CD14-positive monocyte (primary cell): ENCODE measurements around the gene PRDX5. TPM values are rescaled to one million over a fixed set of nuclear protein-coding genes. Genes with fewer than 3 reads are reported as not detected.

ENCODE experiments used
- DNase-seq, 3 donors: peaks; one replicate each; pipeline ENCODE4 v3.0.0-alpha.2; 2011 to 2022
- H2AFZ ChIP-seq: 2 replicates; pipeline ENCODE4 v1.6.0; 2012; ENCODE audit warnings: mild to moderate bottlenecking, low read depth, low read length, inconsistent platforms; ENCODE audit not compliant: insufficient read depth, poor library complexity, severe bottlenecking
- H3K27ac ChIP-seq, 2 donors: 1 replicate in 1 of 2; 2 replicates in 1 of 2; pipeline ENCODE4 v1.5.1; 2012 to 2013; ENCODE audit warnings: low read length in 2 of 2, control low read depth in 1 of 2, inconsistent platforms in 1 of 2, low read depth in 1 of 2, mild to moderate bottlenecking in 1 of 2
- H3K27me3 ChIP-seq, 2 donors: one replicate each; pipeline versions ENCODE4 v1.6.0 to v1.6.1; 2011 to 2013; ENCODE audit warnings: low read length in 2 of 2; ENCODE audit not compliant: control insufficient read depth in 2 of 2, insufficient read depth in 2 of 2
- H3K36me3 ChIP-seq, 2 donors: replicated peaks in 1 of 2; 1 replicate in 1 of 2; 2 replicates in 1 of 2; pipeline versions ENCODE4 v1.5.1 to v1.6.1; 2012 to 2013; ENCODE audit warnings: low read length in 2 of 2, control low read depth in 1 of 2, inconsistent platforms in 1 of 2, mild to moderate bottlenecking in 1 of 2; ENCODE audit not compliant: insufficient read depth in 2 of 2, control insufficient read depth in 1 of 2
- H3K4me1 ChIP-seq, 2 donors: 1 replicate in 1 of 2; 2 replicates in 1 of 2; pipeline versions ENCODE4 v1.5.1 to v1.6.1; 2012 to 2013; ENCODE audit warnings: low read length in 2 of 2, control low read depth in 1 of 2, inconsistent platforms in 1 of 2, mild to moderate bottlenecking in 1 of 2, moderate library complexity in 1 of 2; ENCODE audit not compliant: insufficient read depth in 2 of 2, control insufficient read depth in 1 of 2
- H3K4me2 ChIP-seq: replicated peaks from 2 replicates; pipeline ENCODE3; 2012; ENCODE audit warnings: low read length, moderate library complexity, mild to moderate bottlenecking; ENCODE audit not compliant: poor library complexity, severe bottlenecking; ENCODE audit errors: extremely low read depth
- H3K4me3 ChIP-seq, 3 experiments: fragments of 200-600 bp in 1 of 3; sonication (generic) in 1 of 3; replicated peaks in 1 of 3; 1 replicate in 2 of 3; 2 replicates in 1 of 3; pipeline ENCODE4 v1.5.1; 2011 to 2013; ENCODE audit warnings: low read length in 3 of 3, mild to moderate bottlenecking in 3 of 3, control low read depth in 2 of 3, low read depth in 2 of 3, inconsistent platforms in 1 of 3, moderate library complexity in 1 of 3
- H3K79me2 ChIP-seq: 2 replicates; pipeline ENCODE4 v1.6.0; 2012; ENCODE audit warnings: mild to moderate bottlenecking, control low read depth, inconsistent platforms, low read length, moderate library complexity; ENCODE audit not compliant: insufficient read depth
- H3K9ac ChIP-seq: 2 replicates; pipeline ENCODE4 v1.6.0; 2017; ENCODE audit warnings: low read length, mild to moderate bottlenecking; ENCODE audit not compliant: insufficient read depth, poor library complexity, severe bottlenecking
- H3K9me3 ChIP-seq, 2 donors: replicated peaks in 1 of 2; 1 replicate in 1 of 2; 2 replicates in 1 of 2; pipeline versions ENCODE4 v1.5.1 to v1.6.1; 2012 to 2013; ENCODE audit warnings: low read length in 2 of 2, control low read depth in 1 of 2; ENCODE audit not compliant: control insufficient read depth in 1 of 2, insufficient read depth in 1 of 2
- H4K20me1 ChIP-seq: 2 replicates; pipeline ENCODE4 v1.6.0; 2012; ENCODE audit warnings: mild to moderate bottlenecking, low read length, control low read depth, moderate library complexity; ENCODE audit not compliant: insufficient read depth
- H3K27ac Mint-ChIP-seq, 7 donors: one replicate each; pipeline ENCODE4 v1.8.0; 2020; ENCODE audit warnings: mild to moderate bottlenecking in 7 of 7, mixed read lengths in 7 of 7, moderate library complexity in 6 of 7, inconsistent platforms in 2 of 7
- H3K27me3 Mint-ChIP-seq, 3 donors: one replicate each; pipeline ENCODE4 v1.8.0; 2021 to 2022; ENCODE audit warnings: low read depth in 3 of 3, mild to moderate bottlenecking in 3 of 3, mixed read lengths in 3 of 3, moderate library complexity in 3 of 3, inconsistent platforms in 1 of 3
- H3K36me3 Mint-ChIP-seq, 2 donors: one replicate each; pipeline ENCODE4 v1.8.0; 2020; ENCODE audit warnings: mixed read lengths in 2 of 2, inconsistent platforms in 1 of 2, mild to moderate bottlenecking in 1 of 2
- H3K4me1 Mint-ChIP-seq: one replicate; pipeline ENCODE4 v1.8.0; 2020; ENCODE audit warnings: mild to moderate bottlenecking, mixed read lengths
- H3K4me3 Mint-ChIP-seq, 2 donors: one replicate each; pipeline ENCODE4 v1.8.0; 2020; ENCODE audit warnings: mild to moderate bottlenecking in 2 of 2, mixed read lengths in 2 of 2, moderate library complexity in 1 of 2
- H3K9me3 Mint-ChIP-seq, 7 donors: one replicate each; pipeline ENCODE4 v1.8.0; 2020 to 2022; ENCODE audit warnings: mixed read lengths in 7 of 7, mild to moderate bottlenecking in 6 of 7, moderate library complexity in 6 of 7, inconsistent platforms in 2 of 7
- CTCF ChIP-seq: fragments of 200-600 bp; IDR thresholded peaks from one replicate; pipeline ENCODE4 v1.8.0; 2022; ENCODE audit warnings: antibody characterized with exemption, mild to moderate bottlenecking
- WGBS: methylation state at CpG from one replicate; pipeline ENCODE4 v1.1.5; 2013; ENCODE audit warnings: missing lambda C conversion rate; ENCODE audit not compliant: insufficient coverage; 5-methylcytosine and 5-hydroxymethylcytosine counted together
- intact Hi-C, 2 donors: fragments of 100-400 bp; cut with micrococcal nuclease; formaldehyde crosslinking; loops; one replicate each; pipeline versions ENCODE4 v1.15.0 to v1.15.1; 2023
- polyA plus RNA-seq, 3 donors: library from polyadenylated mRNA; depleted of rRNA in 1 of 3; unstranded in 2 of 3; stranded (reverse) in 1 of 3; fragments of 300-500 nt in 2 of 3; fragments of >200 nt in 1 of 3; fragmentation: Illumina TruSeq in 2 of 3; gene quantifications; 1 replicate in 2 of 3; 2 replicates in 1 of 3; pipeline ENCODE4 v1.2.3, GENCODE V29; 2012 to 2021

Gene PRDX5
- polyA plus RNA-seq, 3 donors = 136 to 318 (median 286) TPM

GRCh38 chr11:64358907-64359711 lies 41.2 kb downstream of the PRDX5 start, which contains the start of gene RPS6KA4:
Gene RPS6KA4 (plus strand): TSS chr11:64359162. CDS start chr11:64359236, 74 bp downstream.
- H3K27ac Mint-ChIP-seq = peak within 1 kb of the TSS; percentile 72 to 92 (median 85)
- Histone ChIP-seq H3K4me1 (peaks cover 45 to 63% of the 10 kb centered on the region in 2 donors), H3K27me3 (no peaks in the 10 kb centered on the region), H3K4me3 (peak within 1 kb of the TSS; percentile 90 to 95 (median 91)), H3K9me3 (no peaks in the 10 kb centered on the region), H3K79me2 (peaks cover 52% of the 10 kb centered on the region), H2AFZ (peak within 1 kb of the TSS; percentile 75), H3K4me2 (peak within 1 kb of the TSS; percentile 100), H3K9ac (peak within 1 kb of the TSS; percentile 80), H4K20me1 (peaks cover 72% of the 10 kb centered on the region), H3K27ac (peak within 1 kb of the TSS; percentile 50 to 80), H3K36me3 (peaks cover 42 to 57% of the 10 kb centered on the region in 2 donors)
- H3K4me1 Mint-ChIP-seq = peaks cover 51% of the 10 kb centered on the region
- TF ChIP-seq CTCF = no peak
- no peaks in the 10 kb centered on the region for H3K9me3 Mint-ChIP-seq
- H3K36me3 Mint-ChIP-seq = peaks cover 42 to 59% of the 10 kb centered on the region in 2 donors
- DNase-seq = peak; percentile 37 to 65 (median 52)
- WGBS = under 1% methylated on average over 67 of the region's 70 CpGs
- no peaks in the 10 kb centered on the region for H3K27me3 Mint-ChIP-seq
- H3K4me3 Mint-ChIP-seq = peak within 1 kb of the TSS; percentile 86 to 96
- intact Hi-C loops = loop anchor here (5.0 kb wide), 1 partner anchor 42 kb away; the partner anchor contains the start of genes PRDX5 (in 2 of the 2) and TRMT112 (in 2 of the 2)

GRCh38 chr11:64359712-64360445 lies 42.0 kb downstream of the PRDX5 start:
- Histone ChIP-seq H3K9me3 (no peaks in the 10 kb centered on the region), H3K9ac (peak overlapping the region; percentile 80), H3K4me3 (peak overlapping the region; percentile 90 to 95 (median 91)), H4K20me1 (peaks cover 71% of the 10 kb centered on the region), H3K27me3 (no peaks in the 10 kb centered on the region), H2AFZ (peak overlapping the region; percentile 75), H3K79me2 (peaks cover 57% of the 10 kb centered on the region), H3K4me1 (peaks cover 39 to 55% of the 10 kb centered on the region in 2 donors), H3K36me3 (peaks cover 46 to 63% of the 10 kb centered on the region in 2 donors), H3K27ac (peak overlapping the region; percentile 50 to 80), H3K4me2 (peak overlapping the region; percentile 100)
- Mint-ChIP-seq H3K36me3 (peaks cover 47 to 64% of the 10 kb centered on the region in 2 donors), H3K27me3 (no peaks in the 10 kb centered on the region), H3K4me3 (peak overlapping the region; percentile 86 to 96), H3K9me3 (no peaks in the 10 kb centered on the region), H3K4me1 (peaks cover 49% of the 10 kb centered on the region), H3K27ac (peak overlapping the region; percentile 72 to 92 (median 85))
- 6% methylated on average over 35 of the region's 38 CpGs for WGBS
- intact Hi-C loops = loop anchor here (5.0 kb wide), 1 partner anchor 43 kb away; the partner anchor contains the start of genes PRDX5 (in 2 of the 2) and TRMT112 (in 2 of the 2)
- peak; percentile 46 for TF ChIP-seq CTCF
- peak; percentile 38 to 59 (median 49) for DNase-seq
